Measurements from ENCODE around the gene YBEY. TPM values are rescaled to one million over a fixed set of nuclear protein-coding genes. Genes with fewer than 3 reads are reported as not detected.

YBEY gene
- total RNA-seq, 2 donors from 2014 or later: 19.6 to 23.3 TPM

- Mint-ChIP-seq H3K4me1 (no peaks in the 10 kb centered on the region), H3K27ac (no peak overlapping the region), H3K9me3 (no peaks in the 10 kb centered on the region), H3K4me3 (no peak overlapping the region), H3K27me3 (ENCODE audit: insufficient read depth) (no peaks in the 10 kb centered on the region), H3K36me3 (ENCODE audit: low read depth) (peaks cover 68% of the 10 kb centered on the region)
- no peaks in the 10 kb centered on the region for H3K9me3 ChIP-seq (ENCODE audit: control insufficient read depth, low read length)
- H3K36me3 ChIP-seq (ENCODE audit: control insufficient read depth, insufficient read depth, low read length): peaks cover 79% of the 10 kb centered on the region
- H3K27ac ChIP-seq (ENCODE audit: low read depth, low read length): no peak overlapping the region
- no peaks in the 10 kb centered on the region for H3K4me1 ChIP-seq (ENCODE audit: control insufficient read depth, insufficient read depth, low read length)
- WGBS, 2 experiments (ENCODE audit: insufficient coverage in 1 of 2, insufficient read length in 1 of 2): 97 to 99% methylated on average over 12 of the region's 12 CpGs
- no peak for TF ChIP-seq CTCF (conservative IDR thresholded peaks at IDR 0.05)
- H3K27me3 ChIP-seq (ENCODE audit: control insufficient read depth, insufficient read depth, low read length, poor library complexity, severe bottlenecking): no peaks in the 10 kb centered on the region
- no peak overlapping the region for H3K4me3 ChIP-seq (ENCODE audit: low read length)
- no peak for DNase-seq
- no peak overlapping the region for H3K9ac ChIP-seq (ENCODE audit: extremely low read depth, low read length, poor library complexity, severe bottlenecking)
These were observed 48.4 kb downstream of the YBEY start for GRCh38 chr21:46334351-46335140.

GRCh38 chr21:46336603-46337002, 50.5 kb downstream of the YBEY start:
- no peaks in the 10 kb centered on the region for H3K9me3 Mint-ChIP-seq
- no peak overlapping the region for H3K27ac ChIP-seq (ENCODE audit: low read depth, low read length)
- no peak overlapping the region for H3K4me3 ChIP-seq (ENCODE audit: low read length)
- H3K36me3 Mint-ChIP-seq (ENCODE audit: low read depth): peaks cover 73% of the 10 kb centered on the region
- no peak for TF ChIP-seq CTCF (conservative IDR thresholded peaks at IDR 0.05)
- no peak overlapping the region for H3K4me3 Mint-ChIP-seq
- peaks cover 69% of the 10 kb centered on the region for H3K36me3 ChIP-seq (ENCODE audit: control insufficient read depth, insufficient read depth, low read length)
- 99 to 100% methylated on average over 2 to 3 of the region's 3 CpGs for WGBS, 2 experiments (ENCODE audit: insufficient coverage in 1 of 2, insufficient read length in 1 of 2)
- H3K27me3 Mint-ChIP-seq (ENCODE audit: insufficient read depth): no peaks in the 10 kb centered on the region
- H3K27ac Mint-ChIP-seq: no peak overlapping the region
- H3K4me1 ChIP-seq (ENCODE audit: control insufficient read depth, insufficient read depth, low read length): no peaks in the 10 kb centered on the region
- no peaks in the 10 kb centered on the region for H3K4me1 Mint-ChIP-seq
- H3K9ac ChIP-seq (ENCODE audit: extremely low read depth, low read length, poor library complexity, severe bottlenecking): no peak overlapping the region
- no peaks in the 10 kb centered on the region for H3K9me3 ChIP-seq (ENCODE audit: control insufficient read depth, low read length)
- DNase-seq: no peak
- H3K27me3 ChIP-seq (ENCODE audit: control insufficient read depth, insufficient read depth, low read length, poor library complexity, severe bottlenecking): no peaks in the 10 kb centered on the region

GRCh38 chr21:46340998-46341397, 54.9 kb downstream of the YBEY start:
- H3K9me3 Mint-ChIP-seq: no peaks in the 10 kb centered on the region
- Histone ChIP-seq H3K4me3 (ENCODE audit: low read length) (no peak overlapping the region), H3K9ac (ENCODE audit: extremely low read depth, low read length, poor library complexity, severe bottlenecking) (no peak overlapping the region), H3K4me1 (ENCODE audit: control insufficient read depth, insufficient read depth, low read length) (no peaks in the 10 kb centered on the region), H3K27me3 (ENCODE audit: control insufficient read depth, insufficient read depth, low read length, poor library complexity, severe bottlenecking) (no peaks in the 10 kb centered on the region), H3K36me3 (ENCODE audit: control insufficient read depth, insufficient read depth, low read length) (peaks cover 56% of the 10 kb centered on the region), H3K27ac (ENCODE audit: low read depth, low read length) (no peak overlapping the region), H3K9me3 (ENCODE audit: control insufficient read depth, low read length) (no peaks in the 10 kb centered on the region)
- H3K36me3 Mint-ChIP-seq (ENCODE audit: low read depth): peaks cover 80% of the 10 kb centered on the region
- TF ChIP-seq CTCF (conservative IDR thresholded peaks at IDR 0.05): no peak
- H3K27ac Mint-ChIP-seq: no peak overlapping the region
- H3K4me1 Mint-ChIP-seq: no peaks in the 10 kb centered on the region
- H3K4me3 Mint-ChIP-seq: no peak overlapping the region
- no peaks in the 10 kb centered on the region for H3K27me3 Mint-ChIP-seq (ENCODE audit: insufficient read depth)
- no peak for DNase-seq
- 98 to 100% methylated on average over 2 to 8 of the region's 8 CpGs for WGBS, 2 experiments (ENCODE audit: insufficient coverage in 1 of 2, insufficient read length in 1 of 2)

Data from endodermal cell (in vitro differentiated cells).